Esophagus muscularis mucosa (tissue), 4 donors: Measurements from ENCODE around the gene MAP7D1. TPM values are rescaled to one million over a fixed set of nuclear protein-coding genes. Genes with fewer than 3 reads are reported as not detected.

Experiments
- DNase-seq: peaks from one replicate; pipeline ENCODE4 v3.0.0-alpha.2; 2017; ENCODE audit errors: extremely low spot score
- H3K27ac ChIP-seq, 4 donors: fragments of 200-600 bp; sonication (generic); replicated peaks in 1 of 4; 1 replicate in 3 of 4; 2 replicates in 1 of 4; pipeline ENCODE4 v1.5.1; 2016 to 2019; ENCODE audit warnings: mild to moderate bottlenecking in 1 of 4
- H3K27me3 ChIP-seq, 4 donors: fragments of 200-600 bp; sonication (generic); one replicate each; pipeline versions ENCODE4 v1.5.1 to v1.6.0; 2016 to 2019
- H3K36me3 ChIP-seq, 4 donors: fragments of 200-600 bp; sonication (generic); one replicate each; pipeline ENCODE4 v1.5.1; 2016 to 2019
- H3K4me1 ChIP-seq, 4 donors: fragments of 200-600 bp; sonication (generic); one replicate each; pipeline ENCODE4 v1.5.1; 2016 to 2019
- H3K4me3 ChIP-seq, 4 donors: fragments of 200-600 bp; sonication (generic); 1 replicate in 2 of 4; 2 replicates in 2 of 4; pipeline ENCODE4 v1.5.1; 2016 to 2019; ENCODE audit warnings: mild to moderate bottlenecking in 4 of 4, moderate library complexity in 1 of 4
- H3K9me3 ChIP-seq, 4 donors: fragments of 200-600 bp; sonication (generic); 1 replicate in 3 of 4; 2 replicates in 1 of 4; pipeline ENCODE4 v1.5.1; 2016 to 2019
- CTCF ChIP-seq, 3 experiments: fragments of 200-600 bp in 2 of 3; fragments of 450-650 bp in 1 of 3; sonication (generic) in 2 of 3; IDR thresholded peaks; one replicate each; pipeline ENCODE4 v1.5.1; 2017 to 2019; ENCODE audit warnings: antibody characterized with exemption in 3 of 3, mild to moderate bottlenecking in 2 of 3, moderate library complexity in 1 of 3
- EP300 ChIP-seq: sonication (generic); formaldehyde crosslinking; IDR thresholded peaks from one replicate; pipeline ENCODE4 v1.6.1; 2017; ENCODE audit warnings: antibody characterized with exemption
- POLR2A ChIP-seq: fragments of 450-650 bp; IDR thresholded peaks from one replicate; pipeline ENCODE4 v1.6.1; 2017; ENCODE audit warnings: antibody characterized with exemption, moderate library complexity, mild to moderate bottlenecking, low read depth
- POLR2AphosphoS5 ChIP-seq, 2 donors: sonication (generic); formaldehyde crosslinking; IDR thresholded peaks; one replicate each; pipeline ENCODE4 v1.6.1; 2017; ENCODE audit warnings: antibody characterized with exemption in 2 of 2
- WGBS: methylation state at CpG from one replicate; pipeline ENCODE4 v1.1.5; 2018; 5-methylcytosine and 5-hydroxymethylcytosine counted together
- intact Hi-C: fragments of 100-400 bp; cut with DNase I; formaldehyde crosslinking; loops from one replicate; pipeline ENCODE4 v1.15.1; 2023
- total RNA-seq, 4 donors: library from RNA; depleted of rRNA; stranded (reverse); fragments of >200 nt; gene quantifications; one replicate each; pipeline versions ENCODE4 v1.1.0 to v1.2.1, GENCODE V29; 2016

The MAP7D1 gene
- total RNA-seq, 4 donors from 2014 or later = 162 to 263 (median 225) TPM

DNA sequence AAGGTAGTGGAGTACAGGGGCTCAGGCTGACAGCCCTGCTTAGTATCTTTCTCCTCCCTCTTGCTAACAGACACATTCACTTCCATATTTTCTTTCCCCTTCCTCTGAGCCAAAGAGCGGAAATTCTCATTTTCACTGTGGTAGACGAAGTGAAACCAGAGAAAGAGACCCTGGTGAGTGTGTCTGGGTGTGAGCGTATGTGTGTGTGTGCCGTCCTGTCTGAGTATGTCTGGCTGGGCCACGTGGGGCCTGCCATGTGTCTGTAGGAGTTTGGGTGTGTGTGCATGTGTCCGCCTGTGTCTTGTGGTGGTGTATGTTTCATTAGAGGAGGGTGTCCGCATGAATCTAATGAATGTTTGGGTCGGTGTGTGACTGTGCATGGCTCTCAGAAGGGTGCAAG lies 32.6 kb upstream of the MAP7D1 start:
- intact Hi-C loops = no loop called here
- WGBS = 74% methylated on average over 8 of the region's 8 CpGs
- H3K27ac ChIP-seq = peak overlapping the region; percentile 22 to 79 (median 76)
- H3K4me1 ChIP-seq = peaks cover 8 to 57% (median 46%) of the 10 kb centered on the region in 4 donors
- no peak overlapping the region for H3K4me3 ChIP-seq
- H3K9me3 ChIP-seq = no peaks in the 10 kb centered on the region
- no peak for DNase-seq
- TF ChIP-seq POLR2A (no peak), POLR2AphosphoS5 (IDR thresholded peaks at IDR 0.05) (no peak), CTCF (IDR thresholded peaks at IDR 0.05) (no peak), EP300 (no peak)
- H3K27me3 ChIP-seq = peaks cover 0 to 3% (median 0%) of the 10 kb centered on the region in 4 donors
- H3K36me3 ChIP-seq = no peaks in the 10 kb centered on the region

- peak overlapping the region; percentile 68 to 79 (median 76) for H3K27ac ChIP-seq
- intact Hi-C loops = no loop called here
- H3K9me3 ChIP-seq = no peaks in the 10 kb centered on the region
- peaks cover 8 to 45% (median 34%) of the 10 kb centered on the region in 4 donors for H3K4me1 ChIP-seq
- H3K4me3 ChIP-seq = peak overlapping the region; percentile 47 to 71 (median 57)
- DNase-seq = no peak
- H3K36me3 ChIP-seq = no peaks in the 10 kb centered on the region
- 41% methylated on average over 20 of the region's 42 CpGs for WGBS
- peaks cover 0 to 3% (median 0%) of the 10 kb centered on the region in 4 donors for H3K27me3 ChIP-seq
- TF ChIP-seq EP300 = no peak
- no peak for TF ChIP-seq POLR2AphosphoS5 (IDR thresholded peaks at IDR 0.05)
- TF ChIP-seq CTCF (IDR thresholded peaks at IDR 0.05) = no peak
- TF ChIP-seq POLR2A = no peak
Measured at GRCh38 chr1:36124404-36125128, 31.4 kb upstream of the MAP7D1 start.

DNA sequence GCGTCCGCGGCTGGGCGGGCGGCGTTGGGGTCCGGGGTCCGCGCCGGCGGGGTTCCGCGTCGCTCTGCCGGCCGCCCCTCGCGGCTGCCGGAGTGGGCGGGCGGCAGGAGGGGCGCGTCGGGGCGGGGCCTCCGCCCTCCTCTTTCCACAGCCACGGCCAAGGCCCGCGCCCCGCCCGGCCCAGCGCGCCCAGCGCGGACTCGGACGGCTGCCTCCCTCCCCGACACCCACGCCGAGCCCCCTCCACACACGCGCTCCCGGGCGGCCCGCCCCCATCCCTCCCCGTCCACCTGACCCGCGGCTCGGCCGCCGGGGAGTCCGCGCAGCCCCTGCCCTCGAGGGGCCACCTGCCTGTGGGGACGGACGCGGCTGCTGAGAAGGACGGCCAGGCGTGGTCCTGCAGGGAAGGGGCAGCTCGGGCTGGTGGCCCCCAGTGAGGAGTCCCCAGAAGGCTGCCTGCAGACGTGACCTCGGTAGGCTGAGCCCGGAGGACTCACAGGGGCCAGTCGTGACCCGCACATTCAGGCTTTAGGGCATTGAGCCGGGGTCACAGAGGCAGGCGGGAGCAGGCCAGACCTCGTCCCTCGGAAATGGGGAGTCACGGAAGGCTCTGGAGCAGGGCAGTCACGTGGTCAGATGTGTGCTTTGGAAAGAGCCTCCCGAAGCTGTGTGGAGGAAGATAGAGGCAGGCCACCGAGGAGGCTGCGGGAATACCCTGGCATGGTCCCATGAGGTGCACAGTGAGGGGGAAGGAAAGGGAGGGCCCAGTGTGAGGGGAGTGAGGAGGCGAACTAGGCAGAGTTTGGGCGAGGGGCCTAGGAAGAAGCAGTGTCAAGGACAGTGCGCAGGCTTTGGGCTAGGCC lies 30.6 kb upstream of the MAP7D1 start, which contains the start of gene COL8A2:
Gene COL8A2 (minus strand): TSS at position 94 of the 863 bp plus-strand sequence. CDS start 24,980 bp downstream, outside the sequence.
- no peak for TF ChIP-seq EP300
- TF ChIP-seq POLR2A = no peak
- TF ChIP-seq POLR2AphosphoS5 (IDR thresholded peaks at IDR 0.05) = no peak
- no peak for TF ChIP-seq CTCF (IDR thresholded peaks at IDR 0.05)
- Histone ChIP-seq H3K36me3 (no peaks in the 10 kb centered on the region), H3K4me1 (peaks cover 8 to 37% (median 26%) of the 10 kb centered on the region in 4 donors), H3K4me3 (peak within 1 kb of the TSS; percentile 47 to 71 (median 57)), H3K9me3 (no peaks in the 10 kb centered on the region), H3K27ac (peak within 1 kb of the TSS; percentile 68 to 79 (median 76)), H3K27me3 (peaks cover 0 to 3% (median 0%) of the 10 kb centered on the region in 4 donors)
- no peak for DNase-seq
- WGBS = 44% methylated on average over 10 of the region's 77 CpGs
- intact Hi-C loops = no loop called here

GRCh38 chr1:36126005-36126716 lies 29.8 kb upstream of the MAP7D1 start:
- H3K4me1 ChIP-seq = peaks cover 8 to 36% (median 25%) of the 10 kb centered on the region in 4 donors
- intact Hi-C loops = no loop called here
- H3K27ac ChIP-seq = no peak overlapping the region
- 86% methylated on average over 21 of the region's 21 CpGs for WGBS
- no peak for TF ChIP-seq POLR2A
- TF ChIP-seq POLR2AphosphoS5 (IDR thresholded peaks at IDR 0.05) = no peak
- no peak for TF ChIP-seq CTCF (IDR thresholded peaks at IDR 0.05)
- no peak for TF ChIP-seq EP300
- peaks cover 0 to 3% (median 0%) of the 10 kb centered on the region in 4 donors for H3K27me3 ChIP-seq
- H3K9me3 ChIP-seq = no peaks in the 10 kb centered on the region
- H3K36me3 ChIP-seq = no peaks in the 10 kb centered on the region
- peak overlapping the region in 3 of 4 donors; percentile 47 to 71 (median 60) for H3K4me3 ChIP-seq
- no peak for DNase-seq
